T-helper 17 cell (primary cell): ENCODE measurements around the gene DOK1. TPM values are rescaled to one million over a fixed set of nuclear protein-coding genes. Genes with fewer than 3 reads are reported as not detected.

Experiments
- ATAC-seq: fragments of 150-1000 bp; cut with Tn5 transposase; 2 replicates; pipeline ENCODE4 v1.10.0; 2021; ENCODE audit warnings: mild to moderate bottlenecking, moderate library complexity
- DNase-seq, 3 donors: peaks; one replicate each; pipeline versions ENCODE4 v3.0.0 to v3.0.0-alpha.2; 2020 to 2021
- H3K9me3 ChIP-seq: one replicate; pipeline ENCODE4 v1.7.0; 2013; ENCODE audit warnings: low read length, mild to moderate bottlenecking; ENCODE audit not compliant: control insufficient read depth, poor library complexity, severe bottlenecking
- H3K27ac Mint-ChIP-seq: one replicate; pipeline ENCODE4 v1.8.0; 2022; ENCODE audit warnings: mild to moderate bottlenecking, moderate library complexity, mixed read lengths
- H3K27me3 Mint-ChIP-seq: one replicate; pipeline ENCODE4 v1.8.0; 2022; ENCODE audit warnings: mixed read lengths
- H3K36me3 Mint-ChIP-seq: one replicate; pipeline ENCODE4 v1.8.0; 2022; ENCODE audit warnings: low read depth, mixed read lengths
- H3K4me1 Mint-ChIP-seq: one replicate; pipeline ENCODE4 v1.8.0; 2022; ENCODE audit warnings: mild to moderate bottlenecking, mixed read lengths
- H3K4me3 Mint-ChIP-seq: one replicate; pipeline ENCODE4 v1.8.0; 2022; ENCODE audit warnings: mild to moderate bottlenecking, moderate library complexity, mixed read lengths
- total RNA-seq, 4 donors: library from RNA in 2 of 4; stranded (reverse) in 2 of 4; gene quantifications; one replicate each; pipeline ENCODE4 v1.2.3 and lab custom pipeline; 2022 to 2026

Gene DOK1
- 10 to 100 TPM in 1 of 2 donors, 1 to 10 TPM in 1; 8.3 to 14.6 TPM for total RNA-seq
- total RNA-seq (lab: John Stamatoyannopoulos, UW): 11.2 to 25.8 reads per million in 2 donors

DNA sequence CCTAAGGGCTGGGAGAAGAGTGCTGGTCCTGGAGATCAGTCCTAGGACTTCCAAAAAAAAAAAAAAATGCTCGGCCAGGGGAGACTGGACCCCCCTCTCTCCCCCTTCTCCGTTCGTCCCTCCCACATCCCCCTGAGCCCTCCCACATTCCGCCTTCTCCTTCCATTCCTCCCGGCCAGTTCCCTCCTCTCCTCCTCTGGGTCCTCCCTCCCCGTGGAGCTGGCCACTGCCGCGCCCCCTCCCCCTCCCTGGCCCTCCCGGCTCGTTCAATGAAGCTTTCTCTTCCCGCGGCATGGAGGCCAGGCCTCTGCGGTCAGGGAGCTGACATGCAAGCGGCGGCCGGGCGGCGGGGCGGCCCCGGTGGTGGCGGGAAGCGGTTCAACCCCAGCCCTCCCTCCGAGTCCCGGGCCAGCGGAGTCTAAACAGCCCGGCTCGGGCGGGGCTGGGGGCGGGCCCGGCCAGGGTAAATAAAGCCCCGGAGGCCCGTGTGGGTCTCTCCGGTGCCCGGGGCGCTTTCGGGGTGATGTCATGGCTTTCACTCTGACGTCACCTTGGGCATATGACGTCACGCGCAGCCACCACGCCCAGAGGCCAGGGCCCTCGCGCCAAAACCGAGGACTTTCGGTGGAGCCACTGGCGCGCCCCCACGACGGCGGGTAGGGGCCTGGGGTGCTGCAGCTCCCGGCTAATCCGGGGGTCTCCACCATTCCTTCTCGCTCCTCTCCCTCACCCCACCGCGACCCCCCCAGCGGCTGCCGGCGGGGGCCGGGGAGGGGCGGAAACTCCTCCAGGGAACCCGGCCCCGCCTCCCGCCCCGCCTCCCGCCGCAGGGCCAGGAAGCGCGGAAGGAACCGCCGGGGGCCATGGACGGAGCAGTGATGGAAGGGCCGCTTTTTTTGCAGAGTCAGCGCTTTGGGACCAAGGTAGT lies at the start of gene DOK1, which contains the start of gene LOXL3:
TSS of gene DOK1 (plus strand) at position 829 of the 928 bp plus-strand sequence. CDS start at position 864, 35 bp downstream.
TSS of gene LOXL3 (minus strand) at position 51 of the 928 bp plus-strand sequence. CDS start 1,308 bp downstream, outside the sequence.
- H3K4me3 Mint-ChIP-seq: peak within 1 kb of the TSS; percentile 91
- peaks cover 23% of the 10 kb centered on the region for H3K4me1 Mint-ChIP-seq
- DNase-seq (peak; percentile 66 to 84 (median 78)), ATAC-seq (peak; percentile 82)
- H3K27ac Mint-ChIP-seq: peak within 1 kb of the TSS; percentile 92
- H3K36me3 Mint-ChIP-seq: peaks cover 7% of the 10 kb centered on the region
- peaks cover 28% of the 10 kb centered on the region for H3K27me3 Mint-ChIP-seq
- no peaks in the 10 kb centered on the region for H3K9me3 ChIP-seq

DNA sequence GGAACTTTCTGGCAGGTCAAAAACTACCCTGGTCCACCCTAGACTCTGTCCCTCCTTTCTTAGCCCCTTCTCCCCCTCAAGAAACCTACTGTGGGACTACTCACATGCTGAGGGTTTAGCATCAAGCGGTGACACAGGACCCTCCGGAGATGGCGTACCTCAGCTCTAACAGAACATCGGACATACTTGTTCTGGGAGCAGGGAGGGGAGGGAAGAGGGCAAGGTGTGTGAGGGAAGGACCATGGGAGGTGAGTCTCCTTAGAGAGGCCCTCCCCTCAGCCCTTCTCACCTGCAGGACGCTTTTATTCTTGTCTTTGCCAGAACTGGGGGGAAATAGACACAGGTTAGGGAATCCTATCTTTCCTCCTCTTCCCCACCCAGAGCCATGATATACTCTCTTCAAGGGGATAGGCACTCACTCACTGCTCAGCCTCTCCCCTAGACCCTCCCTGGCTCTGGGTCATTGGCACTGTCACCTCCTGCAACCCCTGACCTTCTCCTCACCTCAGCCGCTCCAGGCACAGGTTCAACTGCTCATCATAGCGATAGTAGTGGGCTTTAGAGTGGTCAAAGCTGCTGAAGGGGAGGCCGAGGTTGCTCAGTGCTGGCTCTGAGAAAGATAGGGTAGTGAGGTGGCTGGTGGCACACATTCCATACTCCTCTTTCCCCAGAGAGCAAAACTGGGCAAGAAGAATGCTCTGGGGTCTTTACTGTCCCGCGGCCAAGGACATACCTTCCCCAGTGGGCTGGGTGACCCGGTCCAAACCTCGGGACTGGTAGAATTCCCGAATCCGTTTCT lies 48.9 kb upstream of the DOK1 start:
- Mint-ChIP-seq H3K36me3 (peaks cover 13% of the 10 kb centered on the region), H3K4me1 (peaks cover 41% of the 10 kb centered on the region), H3K4me3 (no peak overlapping the region), H3K27ac (peak overlapping the region; percentile 56), H3K27me3 (peaks cover 50% of the 10 kb centered on the region)
- no peaks in the 10 kb centered on the region for H3K9me3 ChIP-seq
- DNase-seq (no peak), ATAC-seq (no peak)

DNA sequence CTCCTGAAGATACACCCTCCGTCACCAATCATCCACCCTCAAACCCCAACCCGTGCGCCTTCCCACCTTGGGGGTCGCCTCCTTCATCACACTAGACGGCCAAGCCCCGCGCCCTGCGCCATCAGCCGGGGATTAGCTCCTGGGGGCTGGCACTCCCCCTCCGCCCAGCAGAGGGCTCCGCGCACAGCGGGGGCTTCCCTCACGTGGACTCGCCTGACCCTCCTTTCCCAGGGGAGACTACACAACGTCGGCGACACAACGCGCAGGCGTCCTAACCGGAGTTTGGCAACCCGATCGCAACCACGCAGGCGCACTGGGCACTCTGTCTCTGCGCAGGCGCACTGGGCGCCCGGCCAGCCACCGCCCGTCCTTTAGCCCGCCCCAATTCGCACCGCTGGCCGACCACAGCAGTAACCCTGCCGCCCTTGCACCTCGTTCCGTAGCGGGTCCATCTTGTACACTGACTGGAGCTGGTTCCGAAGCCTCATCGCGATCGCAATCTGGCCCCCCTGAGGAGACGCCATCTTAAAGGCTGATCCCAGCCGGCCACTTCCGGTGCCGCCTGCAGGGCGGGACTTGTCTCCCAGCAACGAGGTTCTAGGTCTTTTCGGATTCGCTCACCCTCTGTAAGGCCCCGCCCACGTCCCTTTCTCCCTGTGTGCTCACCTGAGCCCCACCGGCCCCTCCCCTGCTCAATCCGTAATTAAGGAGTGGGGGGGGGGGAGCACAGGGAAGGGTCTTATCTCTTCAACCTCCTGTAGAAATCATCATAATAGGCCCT lies 47.2 kb upstream of the DOK1 start, which contains the start of gene PCGF1:
TSS of gene PCGF1 (minus strand) at position 551 of the 781 bp plus-strand sequence. CDS start at position 524, 27 bp downstream.
- peak; percentile 92 to 97 (median 96) for DNase-seq
- Mint-ChIP-seq H3K27ac (peak within 1 kb of the TSS; percentile 100), H3K36me3 (peaks cover 13% of the 10 kb centered on the region), H3K4me1 (peaks cover 38% of the 10 kb centered on the region), H3K27me3 (peaks cover 33% of the 10 kb centered on the region), H3K4me3 (peak within 1 kb of the TSS; percentile 99)
- no peaks in the 10 kb centered on the region for H3K9me3 ChIP-seq
- peak; percentile 96 for ATAC-seq

DNA sequence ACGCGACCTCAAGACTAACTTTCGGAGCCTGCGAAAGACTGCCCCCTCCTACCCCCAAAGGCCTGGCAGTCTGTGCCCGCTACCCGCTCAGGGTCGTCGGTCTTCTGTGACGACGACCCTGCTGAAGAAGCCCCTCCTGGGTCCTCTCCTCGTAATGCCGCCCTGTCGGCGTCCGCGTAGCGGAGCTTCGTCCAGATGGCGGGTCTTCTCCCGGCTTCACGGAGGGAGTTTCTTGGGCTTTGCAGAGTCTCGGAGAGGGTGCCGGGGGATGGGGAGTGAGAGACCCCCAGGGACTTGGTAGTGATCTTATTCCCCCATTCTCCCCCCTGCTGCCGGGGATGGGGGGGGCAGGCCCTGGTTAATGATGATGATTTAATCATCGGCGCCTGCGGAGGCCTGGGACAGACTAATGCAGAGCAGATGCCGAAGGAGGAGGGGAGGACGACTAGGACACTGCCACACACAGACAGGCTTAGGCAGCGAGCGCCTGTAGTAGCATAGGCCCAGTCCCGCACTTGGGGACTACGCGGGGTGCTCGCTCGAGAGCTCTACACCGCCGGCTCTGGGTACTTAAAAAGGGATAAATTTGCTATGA lies 46.5 kb upstream of the DOK1 start:
- DNase-seq (no peak), ATAC-seq (no peak)
- Mint-ChIP-seq H3K27ac (peak overlapping the region; percentile 100), H3K4me1 (peaks cover 38% of the 10 kb centered on the region), H3K36me3 (peaks cover 13% of the 10 kb centered on the region), H3K4me3 (peak overlapping the region; percentile 99), H3K27me3 (peaks cover 32% of the 10 kb centered on the region)
- no peaks in the 10 kb centered on the region for H3K9me3 ChIP-seq

DNA sequence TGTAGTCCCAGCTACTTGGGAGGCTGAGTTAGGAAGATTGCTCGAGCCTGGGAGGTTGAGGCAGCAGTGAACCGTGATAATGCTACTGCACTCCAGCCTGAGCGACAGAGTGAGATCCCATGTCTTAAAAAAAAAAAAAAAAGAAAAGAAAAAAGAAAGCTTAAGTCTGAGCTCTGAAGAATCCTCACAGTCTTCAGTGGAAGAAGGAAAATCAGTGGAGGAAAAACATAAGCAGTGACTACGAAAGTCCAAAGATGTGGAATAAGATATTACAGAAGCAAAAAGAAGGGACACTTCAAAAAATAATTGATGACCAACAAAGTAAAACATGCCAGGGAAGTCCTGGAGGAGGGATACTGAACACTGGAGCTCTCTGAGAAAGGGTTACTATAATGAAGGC lies 44.2 kb upstream of the DOK1 start:
- Mint-ChIP-seq H3K4me3 (no peak overlapping the region), H3K4me1 (peaks cover 34% of the 10 kb centered on the region), H3K27ac (peak overlapping the region; percentile 56), H3K27me3 (peaks cover 13% of the 10 kb centered on the region), H3K36me3 (peaks cover 4% of the 10 kb centered on the region)
- no peak for DNase-seq
- ATAC-seq: no peak
- no peaks in the 10 kb centered on the region for H3K9me3 ChIP-seq

DNA sequence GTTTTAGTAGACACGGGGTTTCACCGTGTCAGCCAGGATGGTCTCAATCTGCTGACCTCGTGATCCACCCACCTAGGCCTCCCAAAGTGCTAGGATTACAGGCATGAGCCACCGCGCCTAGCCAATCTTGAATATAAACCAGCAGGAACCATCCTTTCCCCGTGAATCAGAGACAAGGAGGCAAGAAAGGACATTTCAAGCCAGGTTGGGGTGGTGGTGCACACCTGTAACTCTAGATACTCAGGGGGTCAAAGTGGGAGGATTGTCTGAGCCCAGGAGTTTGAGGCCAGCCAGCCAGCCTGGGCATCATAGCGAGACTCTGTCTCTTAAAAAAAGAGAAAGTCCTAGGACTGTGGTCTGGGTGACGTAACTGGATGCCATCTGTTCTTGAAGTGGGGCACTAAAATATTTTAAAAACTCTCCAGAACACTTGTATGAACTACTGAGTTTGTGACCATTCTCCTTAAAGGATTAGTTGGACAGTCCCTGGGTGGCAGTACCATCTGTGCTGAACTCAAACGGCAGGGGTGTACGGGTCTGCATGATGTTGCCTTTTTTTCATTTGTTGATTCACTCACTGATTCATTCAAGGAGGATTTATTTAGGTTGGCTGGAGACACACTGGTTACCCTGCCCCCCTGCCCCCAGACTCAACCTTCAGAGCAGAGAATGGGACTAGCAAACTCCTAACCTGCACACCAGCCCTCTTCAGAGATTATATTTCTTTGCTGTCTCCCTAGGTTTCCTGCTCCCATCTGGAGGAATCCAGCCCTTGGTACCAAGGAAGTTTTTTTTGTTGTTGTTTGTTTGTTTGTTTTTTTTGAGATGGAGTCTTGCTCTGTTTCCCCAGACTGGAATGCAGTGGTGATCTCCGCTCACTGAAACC lies 43.2 kb upstream of the DOK1 start:
- DNase-seq (no peak), ATAC-seq (no peak)
- H3K4me1 Mint-ChIP-seq: peaks cover 37% of the 10 kb centered on the region
- peaks cover 20% of the 10 kb centered on the region for H3K27me3 Mint-ChIP-seq
- peak overlapping the region; percentile 16 for H3K27ac Mint-ChIP-seq
- H3K9me3 ChIP-seq: no peaks in the 10 kb centered on the region
- H3K4me3 Mint-ChIP-seq: no peak overlapping the region
- H3K36me3 Mint-ChIP-seq: peaks cover 4% of the 10 kb centered on the region

DNA sequence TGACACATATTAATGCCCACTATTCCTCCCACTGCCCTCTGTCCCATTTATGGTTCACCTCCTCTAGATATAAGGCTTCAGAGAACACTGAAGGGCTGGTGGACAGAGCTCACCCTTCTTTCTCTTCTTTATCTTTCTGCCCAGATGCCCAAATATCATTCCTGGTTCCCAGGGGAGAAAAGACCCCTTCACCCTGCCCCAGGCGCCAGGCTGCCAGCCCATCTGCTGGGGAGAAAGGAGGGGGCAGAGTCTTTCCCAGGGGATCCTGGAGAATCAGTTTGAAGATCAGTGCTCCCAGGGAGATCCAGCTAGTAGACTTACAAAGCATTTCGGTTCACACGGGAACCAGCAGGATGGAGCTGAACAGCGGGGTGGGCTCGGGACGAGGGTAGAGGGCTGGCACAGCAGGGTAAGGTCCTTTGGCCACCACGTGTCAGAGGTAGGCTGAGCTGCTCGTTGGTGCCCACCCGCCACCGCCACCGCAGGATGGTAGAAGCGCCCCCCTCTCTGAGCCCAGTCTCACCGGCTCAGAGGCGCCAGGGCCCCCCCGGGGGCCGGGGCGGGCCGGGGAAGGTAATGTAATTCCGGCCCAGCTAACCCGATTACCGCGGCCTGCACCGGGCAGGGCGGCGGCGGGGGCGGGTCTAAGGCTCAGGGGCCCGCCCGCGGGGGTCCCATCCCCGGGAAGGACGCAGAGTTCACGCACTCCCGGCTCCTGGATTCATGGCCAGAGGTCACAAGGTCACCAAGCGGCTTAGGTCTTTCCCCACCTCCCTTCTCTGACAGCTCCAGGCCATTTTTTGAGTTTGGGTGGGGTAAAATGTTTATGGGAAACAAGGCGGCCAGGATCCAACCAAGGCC lies 41.5 kb upstream of the DOK1 start:
- H3K27me3 Mint-ChIP-seq: peaks cover 32% of the 10 kb centered on the region
- H3K27ac Mint-ChIP-seq: peak overlapping the region; percentile 9
- DNase-seq: no peak
- H3K9me3 ChIP-seq: no peaks in the 10 kb centered on the region
- H3K36me3 Mint-ChIP-seq: peaks cover 2% of the 10 kb centered on the region
- peaks cover 30% of the 10 kb centered on the region for H3K4me1 Mint-ChIP-seq
- no peak for ATAC-seq
- H3K4me3 Mint-ChIP-seq: peak overlapping the region; percentile 91

DNA sequence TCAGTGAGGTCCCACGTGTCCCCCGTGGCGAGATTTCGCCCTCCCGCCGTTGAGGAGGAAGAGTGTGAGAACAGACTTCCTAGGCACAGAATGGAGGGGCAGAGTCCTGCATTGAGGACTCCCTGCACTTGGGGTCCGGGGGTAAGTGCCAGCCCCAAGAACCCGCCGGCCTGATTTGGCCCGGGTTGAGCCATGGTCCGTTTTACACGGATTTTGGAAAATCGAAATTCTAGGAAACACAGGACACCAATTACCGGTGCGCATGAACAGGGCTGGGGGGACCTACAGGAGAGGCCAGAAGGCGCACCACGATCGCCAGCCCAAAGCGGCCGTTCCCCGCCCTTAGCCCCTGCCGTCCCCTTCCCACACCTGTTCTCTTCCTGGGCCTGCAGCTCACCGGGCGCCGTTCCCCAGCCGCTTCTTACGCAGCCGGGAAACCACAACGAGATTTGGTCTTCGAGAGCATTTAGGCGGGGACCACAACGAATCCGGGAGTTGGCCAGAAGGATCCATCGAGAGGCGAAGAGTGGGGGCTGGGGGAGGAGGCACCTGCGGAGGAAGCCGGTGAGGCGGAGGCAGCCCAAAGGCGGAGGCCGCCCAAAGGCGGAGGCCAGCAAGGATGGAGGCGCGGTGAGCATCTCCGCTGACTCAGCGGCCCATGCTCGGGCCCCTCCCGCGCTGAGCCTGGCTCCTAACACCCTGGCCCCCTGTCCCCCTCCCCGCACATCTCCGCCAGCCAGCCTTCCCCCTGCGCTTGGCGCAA lies 40.7 kb upstream of the DOK1 start:
- peaks cover 24% of the 10 kb centered on the region for H3K4me1 Mint-ChIP-seq
- ATAC-seq (peak; percentile 40), DNase-seq (no peak)
- peaks cover 40% of the 10 kb centered on the region for H3K27me3 Mint-ChIP-seq
- H3K36me3 Mint-ChIP-seq: peaks cover 2% of the 10 kb centered on the region
- peak overlapping the region; percentile 91 for H3K4me3 Mint-ChIP-seq
- H3K27ac Mint-ChIP-seq: peak overlapping the region; percentile 1
- no peaks in the 10 kb centered on the region for H3K9me3 ChIP-seq

DNA sequence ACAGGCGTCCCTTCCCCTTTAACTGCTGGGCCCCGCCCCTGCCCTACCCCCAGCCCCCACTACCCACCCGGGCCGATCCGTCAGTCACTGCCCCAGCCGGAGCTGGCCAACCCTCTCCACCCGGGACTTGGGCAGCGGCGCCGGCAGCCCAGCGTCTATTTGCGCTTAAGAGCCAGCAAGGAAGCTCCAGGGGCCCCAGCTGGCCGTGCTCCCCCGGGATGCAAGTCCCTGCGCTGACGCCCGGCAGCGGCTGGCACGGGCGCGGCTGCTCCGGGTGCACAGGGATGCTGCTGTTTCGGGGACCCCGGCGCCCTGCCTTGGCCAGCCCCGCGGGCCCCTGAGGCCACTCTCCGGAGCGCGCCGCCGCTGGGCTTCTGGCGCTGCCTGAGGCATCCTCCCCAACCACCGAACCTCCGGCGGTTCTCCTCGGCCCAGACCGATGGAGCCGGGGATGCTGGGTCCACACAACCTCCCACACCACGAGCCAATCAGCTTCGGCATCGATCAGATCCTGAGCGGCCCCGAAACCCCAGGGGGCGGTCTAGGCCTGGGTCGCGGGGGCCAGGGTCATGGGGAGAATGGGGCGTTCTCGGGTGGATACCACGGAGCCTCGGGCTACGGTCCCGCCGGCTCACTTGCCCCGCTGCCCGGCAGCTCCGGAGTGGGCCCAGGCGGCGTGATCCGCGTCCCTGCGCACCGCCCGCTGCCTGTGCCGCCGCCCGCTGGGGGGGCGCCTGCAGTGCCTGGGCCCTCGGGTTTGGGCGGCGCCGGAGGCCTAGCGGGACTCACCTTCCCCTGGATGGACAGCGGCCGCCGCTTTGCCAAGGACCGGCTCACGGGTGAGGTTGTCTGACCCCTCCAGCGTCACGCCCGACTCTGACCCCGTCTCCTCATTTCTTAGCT lies 39.9 kb upstream of the DOK1 start, which contains the start of gene TLX2:
TSS of gene TLX2 (plus strand) at position 83 of the 903 bp plus-strand sequence. CDS start at position 440, 357 bp downstream.
- H3K27ac Mint-ChIP-seq: peak within 1 kb of the TSS; percentile 41
- peaks cover 2% of the 10 kb centered on the region for H3K36me3 Mint-ChIP-seq
- DNase-seq (no peak), ATAC-seq (peak; percentile 15)
- peaks cover 49% of the 10 kb centered on the region for H3K27me3 Mint-ChIP-seq
- peaks cover 23% of the 10 kb centered on the region for H3K4me1 Mint-ChIP-seq
- H3K9me3 ChIP-seq: no peaks in the 10 kb centered on the region
- peak within 1 kb of the TSS; percentile 91 for H3K4me3 Mint-ChIP-seq
